GM10248 (cell line): Measurements from ENCODE around the gene RHBDF2.

Source experiments
- CTCF ChIA-PET: fragments of 300-600 bp; sonication (Branson Sonifier 250); formaldehyde crosslinking; extraction: SDS; loops from one replicate; lab custom pipeline; 2021; ENCODE audit warnings: antibody characterized with exemption; lab: Yijun Ruan, JAX
- POLR2A ChIA-PET: fragments of 350-650 bp; sonication (Branson Sonifier 250); formaldehyde crosslinking; extraction: SDS; loops from one replicate; lab custom pipeline; 2020; ENCODE audit warnings: antibody characterized with exemption; lab: Yijun Ruan, JAX
- DNase-seq: peaks from one replicate; pipeline ENCODE4 v3.0.0; 2012; ENCODE audit errors: extremely low spot score
- CTCF ChIP-seq: IDR thresholded peaks from 2 replicates; pipeline ENCODE4 v1.5.1; 2012; ENCODE audit warnings: mild to moderate bottlenecking, low read depth; ENCODE audit errors: extremely low read depth, missing control alignments, control extremely low read depth

RHBDF2 gene

GRCh38 chr17:76476736-76477135 lies 24.5 kb downstream of the RHBDF2 start:
- ChIA-PET CTCF (interaction anchor here (1.0 to 3.8 kb wide), 8 partner anchors 10 to 31 kb away, joined by 3 to 22 read pairs (median 4); partner anchors contain the start of gene AANAT), POLR2A (interaction anchor here (0.6 kb wide), 1 partner anchor 246 kb away, joined by 6 read pairs; no protein-coding TSS in a partner anchor)
- DNase-seq = no peak
- TF ChIP-seq CTCF = no peak

- ChIA-PET POLR2A (no interaction called here), CTCF (interaction anchor here (0.8 to 4.7 kb wide), 12 partner anchors 8 to 67 kb away, joined by 3 to 25 read pairs (median 6); partner anchors contain the start of genes AANAT and RHBDF2)
- DNase-seq = no peak
- no peak for TF ChIP-seq CTCF
Measured at GRCh38 chr17:76475302-76475701, 25.9 kb downstream of the RHBDF2 start.

- ChIA-PET CTCF (interaction anchor here (0.8 to 4.7 kb wide), 13 partner anchors 8 to 67 kb away, joined by 3 to 25 read pairs (median 5); partner anchors contain the start of genes AANAT and RHBDF2), POLR2A (no interaction called here)
- no peak for TF ChIP-seq CTCF
- DNase-seq = no peak
Measured at GRCh38 chr17:76474894-76475293, 26.3 kb downstream of the RHBDF2 start.

- DNase-seq = no peak
- TF ChIP-seq CTCF = no peak
- CTCF ChIA-PET = interaction anchor here (0.7 to 4.7 kb wide), 10 partner anchors 7 to 46 kb away, joined by 3 to 25 read pairs (median 3); partner anchors contain the start of genes AANAT and RHBDF2
- POLR2A ChIA-PET = no interaction called here
Measured at GRCh38 chr17:76474238-76474637, 27.0 kb downstream of the RHBDF2 start.

- TF ChIP-seq CTCF = peak; percentile 24
- DNase-seq = no peak
- CTCF ChIA-PET = interaction anchor here (1.4 to 4.7 kb wide), 4 partner anchors 12 to 33 kb away, joined by 3 to 25 read pairs (median 5); no protein-coding TSS in a partner anchor
- POLR2A ChIA-PET = no interaction called here
Measured at GRCh38 chr17:76473541-76473985, 27.7 kb downstream of the RHBDF2 start.

GRCh38 chr17:76472726-76473125 lies 28.5 kb downstream of the RHBDF2 start:
- no peak for DNase-seq
- TF ChIP-seq CTCF = no peak

More at GRCh38 chr17:76472726-76473125, 28.5 kb downstream of the RHBDF2 start:
- POLR2A ChIA-PET = no interaction called here
- CTCF ChIA-PET = interaction anchor here (1.4 to 4.7 kb wide), 2 partner anchors 11 to 34 kb away, joined by 3 to 25 read pairs; no protein-coding TSS in a partner anchor
